ENCODE measurements around the gene RESP18. TPM values are rescaled to one million over a fixed set of nuclear protein-coding genes. Genes with fewer than 3 reads are reported as not detected.

Gene RESP18
- total and polyA plus RNA-seq, 2 of the 4 experiments (the other 2 are of a cell fraction): not detected

DNA sequence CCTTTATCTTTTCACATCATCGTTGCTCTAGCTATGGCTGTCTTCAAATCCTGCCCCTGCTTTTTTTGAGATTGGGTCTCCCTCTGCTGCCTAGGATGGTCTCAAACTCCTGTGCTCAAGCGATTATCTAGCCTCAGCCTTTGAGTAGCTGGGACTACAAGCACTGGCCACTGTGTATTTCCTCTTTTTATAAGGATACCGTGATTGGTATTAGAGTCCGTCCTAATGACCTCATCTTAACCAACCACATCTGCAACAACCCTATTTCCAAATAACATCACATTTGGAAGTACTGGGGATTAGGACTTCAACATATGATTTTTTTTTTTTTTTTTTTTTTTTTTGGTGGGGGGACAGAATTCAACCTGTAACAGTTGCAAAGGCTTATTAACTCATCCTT, 9.1 kb downstream of the RESP18 start:
- no peak overlapping the region for H4K8ac ChIP-seq (ENCODE audit: low read depth in 2 of 2, low read length in 2 of 2)
- ATAC-seq (ENCODE audit: low read depth) (no peak), DNase-seq (no peak)
- H3K56ac ChIP-seq (ENCODE audit: extremely low read depth, insufficient read depth, low read length): no peak overlapping the region
- no peak overlapping the region for H2BK20ac ChIP-seq (ENCODE audit: low read depth, low read length)
- no peaks in the 10 kb centered on the region for H4K20me1 ChIP-seq (ENCODE audit: insufficient read depth, low read length)
- H4K91ac ChIP-seq (ENCODE audit: insufficient read depth, low read depth, low read length): no peak overlapping the region
- no TSS peak for BruUV-seq (replicated peaks)
- H3K9ac ChIP-seq (ENCODE audit: low read depth, low read length): no peak overlapping the region
- no peak overlapping the region for H3K27ac ChIP-seq (ENCODE audit: insufficient read depth, low read length)
- peaks cover 42% of the 10 kb centered on the region for H3K27me3 ChIP-seq (ENCODE audit: control insufficient read depth, insufficient read depth, low read length)
- H3K23ac ChIP-seq (ENCODE audit: low read depth, low read length): no peak overlapping the region
- no peaks in the 10 kb centered on the region for H3K9me1 ChIP-seq (ENCODE audit: insufficient read depth, low read length)
- H2AK5ac ChIP-seq (ENCODE audit: low read depth, low read length): no peak overlapping the region
- H3K36me3 ChIP-seq (ENCODE audit: control insufficient read depth, insufficient read depth, low read length): no peaks in the 10 kb centered on the region
- no peak overlapping the region for H2AK9ac ChIP-seq (replicated peaks; ENCODE audit: low read depth, low read length, poor library complexity)
- H3K4me1 ChIP-seq (ENCODE audit: control insufficient read depth, insufficient read depth, low read length): no peaks in the 10 kb centered on the region
- H3K4ac ChIP-seq (ENCODE audit: low read depth, low read length): no peak overlapping the region
- H3K79me1 ChIP-seq (ENCODE audit: low read depth in 1 of 2, low read length in 2 of 2): no peaks in the 10 kb centered on the region
- dilution Hi-C loops (cut with HindIII; ENCODE audit: low sequenced_read_pairs, unreplicated experiment) (no loop called here), in situ Hi-C loops (cut with MboI; ENCODE audit: low sequenced_read_pairs) (no loop called here), intact Hi-C loops (cut with micrococcal nuclease) (no loop called here)
- no peak overlapping the region for H2BK120ac ChIP-seq (ENCODE audit: low read depth, low read length)
- no peak overlapping the region for H4K5ac ChIP-seq (ENCODE audit: low read depth, low read length)
- POLR2A ChIA-PET (ENCODE audit: unreplicated experiment): no interaction called here
- no peak overlapping the region for H3K4me2 ChIP-seq (ENCODE audit: low read depth, low read length)
- TF ChIP-seq MAFK (IDR thresholded peaks at IDR 0.05; ENCODE audit: low read depth, low read length) (no peak), SMC3 (IDR thresholded peaks at IDR 0.05; ENCODE audit: low read depth, low read length) (no peak), RFX5 (IDR thresholded peaks at IDR 0.05; ENCODE audit: low read depth, low read length) (no peak), CEBPB (IDR thresholded peaks at IDR 0.05; ENCODE audit: low read depth, low read length) (no peak)
- TF ChIP-seq, protein P1, sequence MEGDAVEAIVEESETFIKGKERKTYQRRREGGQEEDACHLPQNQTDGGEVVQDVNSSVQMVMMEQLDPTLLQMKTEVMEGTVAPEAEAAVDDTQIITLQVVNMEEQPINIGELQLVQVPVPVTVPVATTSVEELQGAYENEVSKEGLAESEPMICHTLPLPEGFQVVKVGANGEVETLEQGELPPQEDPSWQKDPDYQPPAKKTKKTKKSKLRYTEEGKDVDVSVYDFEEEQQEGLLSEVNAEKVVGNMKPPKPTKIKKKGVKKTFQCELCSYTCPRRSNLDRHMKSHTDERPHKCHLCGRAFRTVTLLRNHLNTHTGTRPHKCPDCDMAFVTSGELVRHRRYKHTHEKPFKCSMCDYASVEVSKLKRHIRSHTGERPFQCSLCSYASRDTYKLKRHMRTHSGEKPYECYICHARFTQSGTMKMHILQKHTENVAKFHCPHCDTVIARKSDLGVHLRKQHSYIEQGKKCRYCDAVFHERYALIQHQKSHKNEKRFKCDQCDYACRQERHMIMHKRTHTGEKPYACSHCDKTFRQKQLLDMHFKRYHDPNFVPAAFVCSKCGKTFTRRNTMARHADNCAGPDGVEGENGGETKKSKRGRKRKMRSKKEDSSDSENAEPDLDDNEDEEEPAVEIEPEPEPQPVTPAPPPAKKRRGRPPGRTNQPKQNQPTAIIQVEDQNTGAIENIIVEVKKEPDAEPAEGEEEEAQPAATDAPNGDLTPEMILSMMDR (conservative IDR thresholded peaks at IDR 0.05; ENCODE audit: low read depth, low read length): no peak
- H3K9me3 ChIP-seq (ENCODE audit: control insufficient read depth, insufficient read depth, low read length): no peaks in the 10 kb centered on the region
- H3K14ac ChIP-seq (replicated peaks; ENCODE audit: low read depth, low read length): no peak overlapping the region
- CTCF ChIA-PET: no interaction called here
- no peak overlapping the region for H3K18ac ChIP-seq (ENCODE audit: low read depth, low read length)
- no peak overlapping the region for H2BK15ac ChIP-seq (ENCODE audit: low read depth, low read length)
- no peak overlapping the region for H2BK5ac ChIP-seq (ENCODE audit: low read depth, low read length, poor library complexity, severe bottlenecking)
- H2AFZ ChIP-seq (replicated peaks; ENCODE audit: low read length, poor library complexity): no peak overlapping the region
- H3K4me3 ChIP-seq (ENCODE audit: insufficient read depth, low read depth, low read length): no peak overlapping the region
- WGBS, 2 experiments (ENCODE audit: extremely low coverage in 2 of 2, insufficient read length in 1 of 2): no CpG with 5 or more reads among the region's 4 CpGs

Data from IMR-90 (cell line).